Measurements from ENCODE around the gene ECEL1. TPM values are rescaled to one million over a fixed set of nuclear protein-coding genes. Genes with fewer than 3 reads are reported as not detected.
A peak's percentile ranks its signal among the peaks of the same experiment; 100 is the strongest.

ECEL1 gene
- total and polyA plus RNA-seq, 2 experiments from 2014 or later = 1.1 to 1.2 TPM

DNA sequence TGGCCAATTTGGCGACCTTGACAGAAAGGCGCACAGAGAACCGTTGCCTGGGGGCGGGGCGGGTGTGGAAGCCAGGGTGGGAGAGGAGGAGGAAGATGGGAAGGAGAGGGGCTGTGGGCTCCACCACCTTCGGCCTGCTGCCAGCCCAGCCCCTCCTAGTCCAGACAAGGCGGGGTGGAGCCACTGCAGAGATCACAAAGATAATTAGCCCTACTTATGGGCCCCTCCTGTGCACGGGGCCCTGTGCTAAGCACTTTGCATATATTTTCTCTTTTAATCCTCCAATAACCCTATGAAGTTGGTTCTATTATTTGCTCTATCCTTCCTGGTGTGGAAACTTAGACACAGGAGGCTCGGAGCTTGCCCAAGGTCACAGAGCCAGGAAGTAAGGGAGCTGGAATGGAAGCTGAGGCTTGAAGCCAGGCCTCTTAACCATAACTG is 13.7 kb upstream of the ECEL1 start:
- no peak overlapping the region for H3K4me3 ChIP-seq
- no peaks in the 10 kb centered on the region for H4K20me1 ChIP-seq (ENCODE audit: insufficient read depth, poor library complexity, severe bottlenecking)
- H3K4me1 ChIP-seq (ENCODE audit: insufficient read depth) = peaks cover 18% of the 10 kb centered on the region
- H3K27ac ChIP-seq = peak overlapping the region; percentile 51
- no peaks in the 10 kb centered on the region for H3K79me2 ChIP-seq
- H3K9me2 ChIP-seq (replicated peaks; ENCODE audit: insufficient read depth) = no peaks in the 10 kb centered on the region
- H3K27me3 ChIP-seq = peaks cover 50% of the 10 kb centered on the region
- H3K9me3 ChIP-seq (ENCODE audit: low read depth) = no peaks in the 10 kb centered on the region
- TF ChIP-seq EZH2 (IDR thresholded peaks at IDR 0.05; ENCODE audit: borderline replicate concordance) = no peak
- no peak for TF ChIP-seq EZH2phosphoT487 (IDR thresholded peaks at IDR 0.05; ENCODE audit: low read depth, severe bottlenecking, unreplicated experiment)
- TF ChIP-seq, protein P1, sequence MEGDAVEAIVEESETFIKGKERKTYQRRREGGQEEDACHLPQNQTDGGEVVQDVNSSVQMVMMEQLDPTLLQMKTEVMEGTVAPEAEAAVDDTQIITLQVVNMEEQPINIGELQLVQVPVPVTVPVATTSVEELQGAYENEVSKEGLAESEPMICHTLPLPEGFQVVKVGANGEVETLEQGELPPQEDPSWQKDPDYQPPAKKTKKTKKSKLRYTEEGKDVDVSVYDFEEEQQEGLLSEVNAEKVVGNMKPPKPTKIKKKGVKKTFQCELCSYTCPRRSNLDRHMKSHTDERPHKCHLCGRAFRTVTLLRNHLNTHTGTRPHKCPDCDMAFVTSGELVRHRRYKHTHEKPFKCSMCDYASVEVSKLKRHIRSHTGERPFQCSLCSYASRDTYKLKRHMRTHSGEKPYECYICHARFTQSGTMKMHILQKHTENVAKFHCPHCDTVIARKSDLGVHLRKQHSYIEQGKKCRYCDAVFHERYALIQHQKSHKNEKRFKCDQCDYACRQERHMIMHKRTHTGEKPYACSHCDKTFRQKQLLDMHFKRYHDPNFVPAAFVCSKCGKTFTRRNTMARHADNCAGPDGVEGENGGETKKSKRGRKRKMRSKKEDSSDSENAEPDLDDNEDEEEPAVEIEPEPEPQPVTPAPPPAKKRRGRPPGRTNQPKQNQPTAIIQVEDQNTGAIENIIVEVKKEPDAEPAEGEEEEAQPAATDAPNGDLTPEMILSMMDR (IDR thresholded peaks at IDR 0.05; ENCODE audit: poor library complexity) = no peak
- no peak overlapping the region for H2AFZ ChIP-seq
- 66% methylated on average over 9 of the region's 9 CpGs for WGBS (ENCODE audit: low lambda C conversion rate, missing lambda C conversion rate)
- DNase-seq (ENCODE audit: low spot score) = no peak
- H3K4me2 ChIP-seq = no peak overlapping the region
- H3K36me3 ChIP-seq (replicated peaks; ENCODE audit: insufficient read depth, low read depth) = no peaks in the 10 kb centered on the region

DNA sequence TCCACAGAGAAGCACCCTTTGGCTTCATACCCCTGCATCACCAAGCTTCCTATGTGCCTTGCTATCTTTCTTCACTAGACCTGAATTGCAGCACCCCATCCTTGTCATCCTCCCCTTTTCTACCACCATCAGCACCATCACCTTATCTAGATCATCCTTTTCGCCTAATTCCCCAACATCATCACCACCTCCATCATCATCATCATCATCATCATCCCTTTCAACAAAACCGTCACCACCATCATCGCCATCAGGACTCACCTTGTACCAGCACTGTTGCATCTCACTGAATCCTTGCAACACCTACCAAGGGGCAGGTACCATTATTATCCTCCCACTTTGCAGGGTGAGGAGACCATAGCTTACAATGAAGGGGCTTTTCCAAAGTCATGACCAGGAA is 10.8 kb upstream of the ECEL1 start:
- TF ChIP-seq EZH2 (IDR thresholded peaks at IDR 0.05; ENCODE audit: borderline replicate concordance) (no peak), EZH2phosphoT487 (IDR thresholded peaks at IDR 0.05; ENCODE audit: low read depth, severe bottlenecking, unreplicated experiment) (no peak)
- TF ChIP-seq, protein P1 (IDR thresholded peaks at IDR 0.05; ENCODE audit: poor library complexity) = no peak
- no peak for DNase-seq (ENCODE audit: low spot score)
- no peaks in the 10 kb centered on the region for H3K79me2 ChIP-seq

DNA sequence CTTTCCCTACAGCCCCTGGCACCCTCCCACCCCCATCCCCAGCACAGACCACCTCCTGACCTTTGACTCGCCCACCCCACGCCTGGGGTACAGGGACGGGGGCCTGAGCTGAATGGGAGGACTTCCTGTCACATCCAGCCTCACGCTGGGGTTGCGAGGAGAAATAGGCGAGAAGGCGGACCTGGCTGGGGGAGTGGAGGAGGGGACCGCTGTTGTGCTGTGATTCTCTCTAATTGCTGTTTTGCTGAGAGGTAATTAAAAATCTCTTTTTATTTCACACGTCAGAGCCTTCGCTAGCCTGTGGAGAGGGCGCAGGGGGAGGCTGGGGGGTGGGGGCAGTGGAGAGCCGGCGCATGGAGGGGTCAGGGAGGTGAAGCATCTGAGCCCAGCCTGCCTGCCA is 9.7 kb upstream of the ECEL1 start:
- Histone ChIP-seq H3K36me3 (replicated peaks; ENCODE audit: insufficient read depth, low read depth) (no peaks in the 10 kb centered on the region), H3K4me2 (no peak overlapping the region), H3K27me3 (peaks cover 13% of the 10 kb centered on the region), H3K4me1 (ENCODE audit: insufficient read depth) (peaks cover 11% of the 10 kb centered on the region), H3K79me2 (no peaks in the 10 kb centered on the region), H3K27ac (no peak overlapping the region), H3K4me3 (no peak overlapping the region), H3K9me3 (ENCODE audit: low read depth) (no peaks in the 10 kb centered on the region), H2AFZ (no peak overlapping the region), H3K9me2 (replicated peaks; ENCODE audit: insufficient read depth) (no peaks in the 10 kb centered on the region), H4K20me1 (ENCODE audit: insufficient read depth, poor library complexity, severe bottlenecking) (no peaks in the 10 kb centered on the region)
- no peak for DNase-seq (ENCODE audit: low spot score)
- WGBS (ENCODE audit: low lambda C conversion rate, missing lambda C conversion rate) = 86% methylated on average over 12 of the region's 13 CpGs
- TF ChIP-seq, protein P1 (IDR thresholded peaks at IDR 0.05; ENCODE audit: poor library complexity) = no peak
- no peak for TF ChIP-seq EZH2phosphoT487 (IDR thresholded peaks at IDR 0.05; ENCODE audit: low read depth, severe bottlenecking, unreplicated experiment)

More for the DNA sequence above, 10.8 kb upstream of the ECEL1 start:
- H3K9me3 ChIP-seq (ENCODE audit: low read depth) = no peaks in the 10 kb centered on the region
- H3K4me2 ChIP-seq = no peak overlapping the region
- no peaks in the 10 kb centered on the region for H3K9me2 ChIP-seq (replicated peaks; ENCODE audit: insufficient read depth)
- peaks cover 18% of the 10 kb centered on the region for H3K4me1 ChIP-seq (ENCODE audit: insufficient read depth)
- no peak overlapping the region for H3K27ac ChIP-seq
- H3K36me3 ChIP-seq (replicated peaks; ENCODE audit: insufficient read depth, low read depth) = no peaks in the 10 kb centered on the region
- H3K27me3 ChIP-seq = peaks cover 21% of the 10 kb centered on the region
- no peaks in the 10 kb centered on the region for H4K20me1 ChIP-seq (ENCODE audit: insufficient read depth, poor library complexity, severe bottlenecking)
- 92% methylated on average over 3 of the region's 3 CpGs for WGBS (ENCODE audit: low lambda C conversion rate, missing lambda C conversion rate)
- no peak overlapping the region for H2AFZ ChIP-seq
- no peak overlapping the region for H3K4me3 ChIP-seq
